WERI-Rb-1 (cell line): ENCODE results near the gene CDHR3.

ENCODE experiments used
- DNase-seq: peaks from one replicate; pipeline ENCODE4 v3.0.0-alpha.2; 2020
- H3K27ac ChIP-seq: fragments of 250-450 bp; sonication (Bioruptor Pico); 2 replicates; pipeline ENCODE4 v1.5.1; 2020; ENCODE audit warnings: mild to moderate bottlenecking, moderate library complexity
- H3K27me3 ChIP-seq: fragments of 250-450 bp; sonication (Bioruptor Pico); 2 replicates; pipeline ENCODE4 v1.5.1; 2021; ENCODE audit warnings: mild to moderate bottlenecking, low read depth, moderate library complexity; ENCODE audit not compliant: insufficient read depth, severe bottlenecking
- H3K36me3 ChIP-seq: fragments of 250-450 bp; sonication (Bioruptor Pico); 2 replicates; pipeline ENCODE4 v1.5.1; 2020; ENCODE audit warnings: mild to moderate bottlenecking, moderate library complexity
- H3K4me3 ChIP-seq: 2 replicates; pipeline ENCODE4 v1.5.1; 2011; ENCODE audit warnings: low read depth, mild to moderate bottlenecking, control low read depth, low read length
- H3K9me3 ChIP-seq: fragments of 250-450 bp; sonication (Bioruptor Pico); 2 replicates; pipeline ENCODE4 v1.5.1; 2021; ENCODE audit warnings: mild to moderate bottlenecking, moderate library complexity; ENCODE audit not compliant: severe bottlenecking
- CTCF ChIP-seq: IDR thresholded peaks from 2 replicates; pipeline ENCODE4 v1.5.1; 2011; ENCODE audit warnings: low read depth, mild to moderate bottlenecking, control low read depth, inconsistent platforms, low read length

The CDHR3 gene

GRCh38 chr7:105972276-105972675 is 9.2 kb downstream of the CDHR3 start:
- no peaks in the 10 kb centered on the region for H3K36me3 ChIP-seq
- TF ChIP-seq CTCF, result no peak
- no peak overlapping the region for H3K4me3 ChIP-seq
- H3K9me3 ChIP-seq, result no peaks in the 10 kb centered on the region
- DNase-seq, result no peak
- H3K27ac ChIP-seq, result no peak overlapping the region
- no peaks in the 10 kb centered on the region for H3K27me3 ChIP-seq

- H3K27me3 ChIP-seq, result no peaks in the 10 kb centered on the region
Observed at GRCh38 chr7:105974471-105974870, 11.4 kb downstream of the CDHR3 start.

GRCh38 chr7:105975770-105976417 is 12.8 kb downstream of the CDHR3 start:
- no peak for DNase-seq
- Histone ChIP-seq H3K36me3 (no peaks in the 10 kb centered on the region), H3K4me3 (no peak overlapping the region), H3K27me3 (no peaks in the 10 kb centered on the region), H3K27ac (no peak overlapping the region), H3K9me3 (no peaks in the 10 kb centered on the region)
- no peak for TF ChIP-seq CTCF

More at GRCh38 chr7:105974471-105974870, 11.4 kb downstream of the CDHR3 start:
- no peaks in the 10 kb centered on the region for H3K9me3 ChIP-seq
- no peaks in the 10 kb centered on the region for H3K36me3 ChIP-seq
- no peak for TF ChIP-seq CTCF
- H3K27ac ChIP-seq, result peak overlapping the region; percentile 49
- H3K4me3 ChIP-seq, result no peak overlapping the region
- DNase-seq, result peak; percentile 39

GRCh38 chr7:105976868-105977267 is 13.8 kb downstream of the CDHR3 start:
- no peaks in the 10 kb centered on the region for H3K36me3 ChIP-seq
- H3K4me3 ChIP-seq, result no peak overlapping the region
- H3K9me3 ChIP-seq, result no peaks in the 10 kb centered on the region
- no peak overlapping the region for H3K27ac ChIP-seq
- H3K27me3 ChIP-seq, result no peaks in the 10 kb centered on the region
- TF ChIP-seq CTCF, result no peak
- no peak for DNase-seq

- Histone ChIP-seq H3K36me3 (no peaks in the 10 kb centered on the region), H3K9me3 (no peaks in the 10 kb centered on the region), H3K27ac (no peak overlapping the region), H3K4me3 (no peak overlapping the region), H3K27me3 (no peaks in the 10 kb centered on the region)
- DNase-seq, result no peak
- no peak for TF ChIP-seq CTCF
Observed at GRCh38 chr7:105978035-105978434, 15.0 kb downstream of the CDHR3 start.

- H3K27ac ChIP-seq, result no peak overlapping the region
- H3K4me3 ChIP-seq, result no peak overlapping the region
- H3K27me3 ChIP-seq, result no peaks in the 10 kb centered on the region
- no peaks in the 10 kb centered on the region for H3K9me3 ChIP-seq
- DNase-seq, result no peak
- no peak for TF ChIP-seq CTCF
- H3K36me3 ChIP-seq, result no peaks in the 10 kb centered on the region
Observed at GRCh38 chr7:105978974-105979373, 15.9 kb downstream of the CDHR3 start.
